GM21825 (cell line): ENCODE data around the gene ALPK3.
"Not testable (repeated sequence)": the region's sequence is repeated elsewhere in the genome, so short reads cannot be mapped to it uniquely, and the experiment has no call there.

Source experiments
- ATAC-seq: cut with Tn5 transposase; IDR thresholded peaks from one replicate; pipeline ENCODE4 v1.9.1; 2021; ENCODE audit warnings: mild to moderate bottlenecking, moderate library complexity; ENCODE audit not compliant: unreplicated experiment

Gene ALPK3

DNA sequence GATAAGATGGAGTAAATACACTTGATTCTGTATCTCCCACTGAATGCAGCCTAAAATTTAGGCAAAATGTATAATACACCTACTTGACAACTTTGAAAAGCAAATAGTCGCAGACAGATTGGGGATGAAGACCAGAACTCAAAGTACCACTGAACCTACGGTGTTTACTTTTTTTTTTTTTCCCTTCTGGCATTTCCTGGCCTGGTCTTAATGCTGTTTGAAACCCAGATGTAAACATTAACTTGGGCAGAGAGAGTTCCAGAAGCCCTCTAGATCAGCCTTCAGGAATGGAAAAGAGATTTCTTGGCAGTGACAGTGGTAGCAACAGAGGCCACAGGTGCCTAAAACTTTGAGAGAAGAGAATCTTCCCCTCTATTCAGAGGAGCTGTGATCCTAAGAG is 27.8 kb downstream of the ALPK3 start:
- no peak for ATAC-seq

GRCh38 chr15:84845631-84846030 is 28.5 kb downstream of the ALPK3 start:
- not testable (repeated sequence) for ATAC-seq

DNA sequence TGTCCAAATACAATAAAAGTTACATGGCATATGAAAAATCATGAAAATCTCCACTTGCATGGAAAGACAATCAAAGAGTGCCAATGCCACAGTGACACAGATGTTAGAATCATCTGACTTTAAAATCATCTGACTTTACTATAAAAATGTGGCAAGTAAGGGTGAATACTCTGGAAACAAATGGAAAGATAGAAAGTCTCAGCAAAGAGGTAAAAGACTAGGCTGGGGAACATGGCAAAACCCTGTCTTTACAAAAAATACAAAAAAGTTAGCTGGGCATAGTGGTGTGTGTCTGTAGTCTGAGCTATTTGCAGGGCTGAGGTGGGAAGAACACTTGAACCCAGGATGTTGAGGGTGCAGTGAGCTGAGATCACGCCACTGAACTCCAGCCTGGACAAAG is 29.1 kb downstream of the ALPK3 start:
- no peak for ATAC-seq

GRCh38 chr15:84847382-84847781 is 30.2 kb downstream of the ALPK3 start:
- ATAC-seq: no peak

GRCh38 chr15:84852212-84852611 is 35.1 kb downstream of the ALPK3 start:
- no peak for ATAC-seq

DNA sequence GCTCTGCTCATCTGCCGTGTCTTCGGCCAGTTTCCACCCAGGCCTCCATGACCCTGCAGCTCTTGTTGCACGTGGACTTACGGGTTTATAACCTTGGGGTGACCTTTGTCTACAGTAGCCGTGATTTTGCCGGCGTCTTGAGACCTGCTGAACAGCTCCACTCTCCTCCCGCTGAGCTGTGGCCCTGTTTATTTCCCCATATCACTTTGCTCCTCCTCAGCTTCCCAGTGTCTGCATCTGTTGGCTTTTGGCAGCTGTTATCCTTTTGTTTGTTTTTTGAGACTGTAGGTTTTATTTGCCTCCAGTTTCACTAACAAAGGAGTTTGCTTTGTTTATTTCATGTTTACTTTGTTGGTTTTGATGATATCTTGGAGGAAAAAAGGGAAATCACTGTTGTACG is 38.0 kb downstream of the ALPK3 start:
- ATAC-seq: no peak

DNA sequence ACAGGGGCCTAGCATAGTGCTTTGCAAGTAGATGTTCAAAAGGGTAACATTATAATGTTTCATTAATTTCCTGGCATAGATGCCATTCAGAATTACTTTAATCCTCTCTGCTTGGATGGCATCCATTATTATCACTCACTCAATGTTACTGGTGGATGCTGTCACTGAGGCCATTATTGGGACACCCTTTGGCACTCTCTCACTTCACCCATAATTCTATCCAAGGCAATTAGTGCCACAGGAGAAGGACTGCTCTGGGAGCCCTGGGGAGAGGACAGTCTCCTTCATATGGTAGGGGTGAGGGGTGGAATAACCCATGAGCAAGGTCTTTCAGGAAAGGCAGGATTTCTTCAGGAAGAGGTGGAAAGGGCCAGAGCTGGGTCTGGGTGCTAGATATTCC is 38.6 kb downstream of the ALPK3 start:
- no peak for ATAC-seq

DNA sequence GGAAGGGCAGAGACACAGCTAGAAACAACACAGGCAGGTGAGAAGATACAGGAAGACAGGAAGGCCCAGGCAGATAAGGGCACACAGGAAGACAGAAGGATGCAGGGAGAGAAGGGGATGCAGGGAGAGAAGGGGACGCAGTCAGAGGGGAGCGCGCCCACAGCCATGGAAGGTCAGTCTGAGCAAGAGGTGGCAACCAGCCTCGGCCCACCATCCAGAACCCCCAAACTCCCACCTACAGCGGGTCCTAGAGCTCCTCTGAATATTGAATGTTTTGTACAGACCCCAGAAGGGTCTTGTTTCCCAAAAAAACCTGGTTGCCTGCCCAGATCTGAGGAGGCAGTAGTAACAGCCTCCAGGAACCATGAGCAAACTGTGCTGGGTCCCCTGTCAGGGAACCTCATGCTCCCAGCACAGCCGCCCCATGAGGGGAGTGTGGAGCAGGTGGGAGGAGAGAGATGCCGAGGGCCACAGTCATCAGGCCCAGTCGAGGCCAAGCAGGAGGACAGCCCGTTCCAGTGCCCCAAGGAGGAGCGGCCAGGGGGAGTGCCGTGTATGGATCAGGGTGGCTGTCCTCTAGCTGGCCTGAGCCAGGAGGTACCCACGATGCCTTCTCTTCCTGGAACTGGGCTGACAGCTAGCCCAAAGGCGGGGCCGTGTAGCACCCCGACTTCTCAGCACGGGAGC is 39.7 kb downstream of the ALPK3 start:
- no peak for ATAC-seq

- no peak for ATAC-seq
Measured at GRCh38 chr15:84857418-84858004, 40.4 kb downstream of the ALPK3 start.

DNA sequence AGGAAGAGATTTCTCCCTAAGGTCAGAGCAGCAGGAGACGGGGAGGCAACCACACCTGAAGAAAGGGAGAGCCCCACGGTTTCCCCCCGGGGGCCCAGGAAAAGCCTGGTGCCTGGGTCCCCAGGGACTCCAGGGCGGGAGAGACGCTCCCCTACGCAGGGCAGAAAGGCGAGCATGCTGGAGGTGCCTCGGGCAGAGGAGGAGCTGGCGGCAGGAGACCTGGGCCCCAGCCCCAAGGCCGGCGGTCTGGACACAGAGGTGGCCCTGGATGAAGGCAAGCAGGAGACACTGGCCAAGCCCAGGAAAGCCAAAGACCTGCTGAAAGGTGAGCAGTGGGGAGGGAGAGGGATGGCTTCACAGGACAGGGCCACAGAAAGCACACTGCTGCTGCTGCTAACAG is 41.1 kb downstream of the ALPK3 start:
- ATAC-seq: no peak

GRCh38 chr15:84859144-84859543 is 42.0 kb downstream of the ALPK3 start:
- no peak for ATAC-seq

DNA sequence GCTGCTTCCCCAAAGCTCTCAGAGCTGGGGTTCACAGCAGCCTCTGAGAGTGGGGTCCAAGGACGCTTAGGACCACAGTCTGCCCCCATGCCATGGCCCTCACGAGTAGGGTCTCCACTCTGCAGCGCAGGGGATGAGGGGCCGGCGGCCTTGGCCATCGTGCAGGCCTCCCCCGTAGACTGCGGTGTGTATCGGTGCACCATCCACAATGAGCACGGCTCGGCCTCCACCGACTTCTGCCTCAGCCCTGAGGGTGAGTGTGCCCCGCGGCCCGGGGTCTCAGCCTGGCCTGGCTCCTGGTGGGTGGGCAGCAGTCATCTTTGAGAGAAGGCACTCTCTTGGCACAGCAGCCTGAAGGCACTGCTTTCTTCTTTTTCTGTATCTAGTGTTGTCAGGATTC is 42.5 kb downstream of the ALPK3 start:
- no peak for ATAC-seq

- no peak for ATAC-seq
Measured at GRCh38 chr15:84861781-84862180, 44.6 kb downstream of the ALPK3 start.

DNA sequence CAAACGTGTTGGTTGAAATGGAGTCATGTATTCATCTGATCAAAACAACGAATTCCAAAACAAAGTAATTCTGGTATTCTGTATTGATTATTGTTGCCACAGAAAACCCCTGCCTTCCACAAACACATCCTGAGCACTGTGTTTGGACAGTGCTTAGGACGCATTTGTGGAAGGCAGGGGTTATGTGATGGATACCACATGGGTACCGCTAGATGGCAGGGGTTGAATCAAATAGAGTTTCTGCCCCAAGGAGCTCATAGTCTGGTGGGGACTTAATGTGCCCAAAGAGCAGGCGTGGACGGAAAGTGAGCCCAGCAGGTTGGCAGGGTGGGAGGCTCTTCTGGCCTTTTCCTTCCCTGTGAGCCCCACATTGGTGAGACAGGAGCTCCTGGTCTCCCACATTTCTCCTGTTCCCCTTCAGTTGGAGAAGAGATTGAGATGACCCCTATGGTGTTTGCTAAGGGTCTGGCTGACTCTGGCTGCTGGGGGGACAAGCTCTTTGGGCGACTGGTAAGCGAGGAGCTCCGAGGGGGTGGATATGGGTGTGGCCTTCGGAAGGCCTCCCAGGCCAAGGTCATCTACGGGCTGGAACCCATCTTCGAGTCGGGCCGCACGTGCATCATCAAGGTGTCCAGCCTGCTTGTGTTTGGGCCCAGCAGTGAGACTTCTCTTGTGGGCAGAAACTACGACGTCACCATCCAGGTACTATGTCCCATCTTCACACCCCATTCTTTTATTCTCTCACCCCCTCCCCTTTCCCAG is 45.2 kb downstream of the ALPK3 start:
- no peak for ATAC-seq

- no peak for ATAC-seq
Measured at GRCh38 chr15:84863565-84864443, 46.6 kb downstream of the ALPK3 start.

DNA sequence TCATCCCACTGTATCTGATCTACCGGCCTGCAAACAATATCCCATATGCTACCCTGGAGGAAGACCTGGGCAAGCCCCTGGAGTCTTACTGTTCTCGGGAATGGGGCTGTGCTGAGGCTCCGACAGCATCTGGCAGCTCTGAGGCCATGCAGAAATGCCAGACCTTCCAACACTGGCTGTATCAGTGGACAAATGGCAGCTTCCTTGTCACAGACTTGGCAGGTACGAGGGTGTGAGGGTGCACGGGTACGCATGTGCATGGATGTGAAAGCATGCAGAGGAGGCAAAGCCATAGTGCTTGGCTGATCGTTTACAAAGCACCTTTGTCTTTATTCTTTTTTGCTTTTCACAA is 47.3 kb downstream of the ALPK3 start:
- ATAC-seq: no peak

GRCh38 chr15:84865074-84865569 is 48.0 kb downstream of the ALPK3 start:
- ATAC-seq: no peak

GRCh38 chr15:84868037-84868880 is 51.1 kb downstream of the ALPK3 start:
- ATAC-seq: no peak

- ATAC-seq: no peak
Measured at GRCh38 chr15:84869510-84869909, 52.4 kb downstream of the ALPK3 start.

DNA sequence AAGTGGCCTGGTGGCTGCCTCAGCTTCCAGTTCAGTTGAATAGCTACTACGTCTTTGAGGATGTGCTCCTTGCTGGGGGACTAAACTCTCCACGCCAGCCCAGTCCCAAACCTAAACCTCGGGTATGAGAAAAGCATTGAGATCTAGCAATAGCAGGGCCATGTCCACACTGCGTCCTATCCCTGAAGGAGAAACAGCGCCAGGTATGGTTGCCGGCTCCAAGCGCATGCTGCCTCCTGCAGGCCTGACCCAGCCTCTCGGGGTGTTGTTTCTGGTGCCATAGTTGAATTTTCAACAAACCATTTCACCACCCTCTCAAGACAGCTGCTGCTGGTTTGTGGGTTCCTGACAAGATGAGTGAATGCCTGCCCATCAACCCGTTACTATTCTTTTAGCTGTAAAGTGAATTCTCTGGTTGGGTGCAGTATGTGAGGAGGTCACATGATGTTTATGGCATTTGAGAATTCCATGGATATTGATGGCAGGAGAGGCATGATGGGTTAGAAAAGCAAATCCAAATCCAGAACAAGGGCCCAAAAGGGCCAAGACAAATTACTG is 54.4 kb downstream of the ALPK3 start:
- ATAC-seq: no peak
